Measurements from ENCODE around the gene SPATA21. TPM values are rescaled to one million over a fixed set of nuclear protein-coding genes. Genes with fewer than 3 reads are reported as not detected.

The SPATA21 gene
- total RNA-seq, 1 donor from 2014 or later = not detected

DNA sequence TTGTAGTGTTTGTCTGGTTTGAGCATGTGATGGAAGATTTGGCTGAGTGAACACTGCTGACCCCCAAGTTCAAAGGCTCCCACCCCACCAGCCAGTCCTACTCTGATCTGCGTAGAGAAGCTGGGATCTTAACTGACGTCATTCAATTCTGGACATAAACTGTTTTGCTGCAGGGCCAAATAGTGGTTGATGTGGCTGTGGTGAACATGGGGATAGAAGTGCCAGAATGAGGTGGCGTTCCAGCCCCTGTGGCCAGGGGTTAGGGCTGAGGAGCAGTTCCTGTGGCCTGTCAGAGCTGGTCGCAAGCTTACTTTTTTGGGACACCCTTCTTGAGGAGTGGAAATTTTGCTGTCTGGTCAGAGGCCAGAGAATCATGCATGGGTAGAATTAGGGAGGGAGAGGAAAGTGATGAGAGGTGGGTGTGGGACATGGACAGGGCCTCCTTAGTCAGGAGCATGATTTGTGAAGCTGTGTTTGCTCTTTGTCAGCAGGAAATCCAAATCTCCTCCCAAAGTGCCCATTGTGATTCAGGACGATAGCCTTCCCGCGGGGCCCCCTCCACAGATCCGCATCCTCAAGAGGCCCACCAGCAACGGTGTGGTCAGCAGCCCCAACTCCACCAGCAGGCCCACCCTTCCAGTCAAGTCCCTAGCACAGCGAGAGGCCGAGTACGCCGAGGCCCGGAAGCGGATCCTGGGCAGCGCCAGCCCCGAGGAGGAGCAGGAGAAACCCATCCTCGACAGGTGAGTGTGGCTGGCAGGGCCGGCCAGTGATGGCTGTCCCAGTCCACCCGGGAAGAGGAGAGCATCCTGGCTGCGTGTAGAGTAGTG is 44.3 kb downstream of the SPATA21 start:
- H3K4me1 Mint-ChIP-seq (ENCODE audit: low read depth) = peaks cover 8% of the 10 kb centered on the region
- no peak for DNase-seq (ENCODE audit: low spot score, unreplicated experiment)
- no peaks in the 10 kb centered on the region for H3K9me3 Mint-ChIP-seq (ENCODE audit: low read depth)
- no peaks in the 10 kb centered on the region for H3K27me3 Mint-ChIP-seq
- peaks cover 7% of the 10 kb centered on the region for H3K36me3 Mint-ChIP-seq (ENCODE audit: insufficient read depth)
- H3K27ac Mint-ChIP-seq = peak overlapping the region; percentile 73
- TF ChIP-seq, protein P1, sequence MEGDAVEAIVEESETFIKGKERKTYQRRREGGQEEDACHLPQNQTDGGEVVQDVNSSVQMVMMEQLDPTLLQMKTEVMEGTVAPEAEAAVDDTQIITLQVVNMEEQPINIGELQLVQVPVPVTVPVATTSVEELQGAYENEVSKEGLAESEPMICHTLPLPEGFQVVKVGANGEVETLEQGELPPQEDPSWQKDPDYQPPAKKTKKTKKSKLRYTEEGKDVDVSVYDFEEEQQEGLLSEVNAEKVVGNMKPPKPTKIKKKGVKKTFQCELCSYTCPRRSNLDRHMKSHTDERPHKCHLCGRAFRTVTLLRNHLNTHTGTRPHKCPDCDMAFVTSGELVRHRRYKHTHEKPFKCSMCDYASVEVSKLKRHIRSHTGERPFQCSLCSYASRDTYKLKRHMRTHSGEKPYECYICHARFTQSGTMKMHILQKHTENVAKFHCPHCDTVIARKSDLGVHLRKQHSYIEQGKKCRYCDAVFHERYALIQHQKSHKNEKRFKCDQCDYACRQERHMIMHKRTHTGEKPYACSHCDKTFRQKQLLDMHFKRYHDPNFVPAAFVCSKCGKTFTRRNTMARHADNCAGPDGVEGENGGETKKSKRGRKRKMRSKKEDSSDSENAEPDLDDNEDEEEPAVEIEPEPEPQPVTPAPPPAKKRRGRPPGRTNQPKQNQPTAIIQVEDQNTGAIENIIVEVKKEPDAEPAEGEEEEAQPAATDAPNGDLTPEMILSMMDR (IDR thresholded peaks at IDR 0.05; ENCODE audit: unreplicated experiment) = no peak
- no peak overlapping the region for H3K4me3 Mint-ChIP-seq (ENCODE audit: low read depth)

DNA sequence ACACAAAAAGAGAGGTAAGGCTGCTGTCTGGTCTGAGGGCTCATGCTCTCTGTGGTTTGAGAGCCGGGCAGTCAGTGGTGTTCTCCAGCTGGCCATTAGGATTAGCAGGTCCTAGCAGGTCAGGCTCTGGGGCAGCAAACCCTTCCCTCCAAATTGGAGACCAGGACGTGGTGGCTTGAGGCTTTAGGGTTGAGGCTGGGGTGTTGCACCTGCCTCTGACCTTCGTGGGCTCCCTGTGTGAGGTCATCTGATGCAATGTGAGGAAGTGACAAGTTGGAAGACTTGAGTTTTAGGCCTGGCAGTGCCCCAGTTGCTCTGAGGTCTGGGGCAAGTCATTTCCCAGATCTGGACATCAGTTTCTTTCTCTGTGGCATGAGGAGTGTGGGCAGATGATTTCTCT is 45.8 kb downstream of the SPATA21 start:
- no peaks in the 10 kb centered on the region for H3K9me3 Mint-ChIP-seq (ENCODE audit: low read depth)
- H3K4me3 Mint-ChIP-seq (ENCODE audit: low read depth) = no peak overlapping the region
- peaks cover 4% of the 10 kb centered on the region for H3K36me3 Mint-ChIP-seq (ENCODE audit: insufficient read depth)
- H3K4me1 Mint-ChIP-seq (ENCODE audit: low read depth) = peaks cover 8% of the 10 kb centered on the region
- H3K27ac Mint-ChIP-seq = no peak overlapping the region
- TF ChIP-seq, protein P1 (IDR thresholded peaks at IDR 0.05; ENCODE audit: unreplicated experiment) = no peak
- DNase-seq (ENCODE audit: low spot score, unreplicated experiment) = no peak
- H3K27me3 Mint-ChIP-seq = no peaks in the 10 kb centered on the region

DNA sequence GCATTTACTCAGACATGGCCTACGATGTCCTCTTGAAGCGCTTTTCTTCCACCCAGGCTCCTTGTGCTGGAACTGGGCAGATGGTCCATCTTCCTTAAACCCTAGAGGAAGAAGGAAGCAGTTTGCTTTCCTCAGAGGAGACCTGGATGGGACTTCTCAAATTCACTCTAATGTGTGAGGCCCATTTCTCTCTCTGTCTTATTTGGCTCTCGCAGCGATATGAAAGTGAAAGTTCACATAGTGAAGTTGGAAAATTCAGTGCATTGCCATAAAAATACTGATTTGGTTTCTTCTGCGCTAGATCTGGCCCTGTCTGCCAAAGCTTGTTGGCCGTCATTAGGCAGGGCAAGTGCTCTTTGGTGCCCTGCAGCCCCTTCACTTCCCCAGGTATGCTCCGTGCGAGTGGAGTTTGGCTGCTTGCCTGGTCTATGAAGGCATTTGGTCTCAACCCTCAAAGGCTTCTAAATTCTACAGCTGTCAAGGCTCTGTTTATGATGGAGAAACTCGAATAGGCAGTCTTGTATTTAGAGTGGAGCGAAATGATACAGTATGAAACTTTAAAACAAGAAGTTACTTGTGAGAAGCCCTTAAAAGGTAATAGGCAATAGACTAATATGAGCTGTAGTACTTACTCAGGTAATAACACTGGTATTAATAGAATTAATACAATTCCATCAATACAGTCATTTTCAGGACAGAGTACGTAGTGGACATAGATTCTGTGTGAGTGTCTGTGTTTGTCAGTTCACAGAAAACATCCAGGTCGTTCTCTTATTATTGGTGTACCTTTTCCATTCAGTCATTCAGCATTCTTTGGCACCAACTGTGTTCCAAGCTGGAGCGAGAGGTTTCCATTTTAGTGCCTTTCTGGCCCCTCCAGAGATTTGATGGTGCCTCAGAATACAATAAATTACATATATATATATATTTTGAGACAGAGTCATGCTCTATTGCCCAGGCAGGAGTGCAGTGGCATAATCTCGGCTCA is 49.7 kb downstream of the SPATA21 start:
- H3K27ac Mint-ChIP-seq = no peak overlapping the region
- H3K4me1 Mint-ChIP-seq (ENCODE audit: low read depth) = peaks cover 4% of the 10 kb centered on the region

DNA sequence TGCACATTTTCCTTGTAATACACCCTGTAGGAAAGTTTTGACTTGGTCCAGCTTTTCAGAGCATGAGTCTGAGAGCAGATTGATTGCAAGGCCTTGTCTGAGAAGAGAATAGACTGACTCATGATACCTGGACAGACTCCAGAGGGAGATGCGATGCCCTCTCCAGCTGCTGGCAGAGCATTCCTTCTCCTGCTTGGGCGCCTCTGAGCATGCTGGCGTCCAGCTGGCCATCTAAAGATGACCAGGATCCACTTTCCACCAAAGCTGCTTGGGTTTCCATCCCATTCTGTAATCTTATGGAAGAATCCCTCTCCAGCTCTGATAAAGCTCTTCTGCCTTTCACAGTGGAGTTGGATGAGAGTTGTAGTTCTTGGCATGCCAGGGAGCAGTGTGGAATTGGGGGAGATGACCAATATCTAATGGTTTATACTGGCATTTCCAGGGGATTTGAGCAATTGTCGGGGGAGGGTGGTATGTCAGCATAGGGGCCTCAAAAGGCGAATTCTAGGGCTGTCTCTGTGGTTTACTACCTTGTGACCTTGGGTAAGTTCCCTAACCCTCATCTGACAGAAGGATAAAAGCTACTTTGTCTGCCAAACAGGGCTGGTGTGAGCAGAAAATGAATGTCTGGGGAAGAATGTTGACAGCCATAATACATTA is 50.6 kb downstream of the SPATA21 start:
- H3K27ac Mint-ChIP-seq = no peak overlapping the region
- H3K9me3 Mint-ChIP-seq (ENCODE audit: low read depth) = no peaks in the 10 kb centered on the region
- peaks cover 2% of the 10 kb centered on the region for H3K36me3 Mint-ChIP-seq (ENCODE audit: insufficient read depth)
- peaks cover 3% of the 10 kb centered on the region for H3K4me1 Mint-ChIP-seq (ENCODE audit: low read depth)
- H3K27me3 Mint-ChIP-seq = no peaks in the 10 kb centered on the region
- DNase-seq (ENCODE audit: low spot score, unreplicated experiment) = no peak
- TF ChIP-seq, protein P1 (IDR thresholded peaks at IDR 0.05; ENCODE audit: unreplicated experiment) = no peak
- no peak overlapping the region for H3K4me3 Mint-ChIP-seq (ENCODE audit: low read depth)

More for the DNA sequence above, 49.7 kb downstream of the SPATA21 start:
- DNase-seq (ENCODE audit: low spot score, unreplicated experiment) = no peak
- Mint-ChIP-seq H3K9me3 (ENCODE audit: low read depth) (no peaks in the 10 kb centered on the region), H3K36me3 (ENCODE audit: insufficient read depth) (peaks cover 1% of the 10 kb centered on the region), H3K27me3 (no peaks in the 10 kb centered on the region), H3K4me3 (ENCODE audit: low read depth) (no peak overlapping the region)
- TF ChIP-seq, protein P1 (IDR thresholded peaks at IDR 0.05; ENCODE audit: unreplicated experiment) = no peak
